Measurements from ENCODE around the gene CMIP. TPM values are rescaled to one million over a fixed set of nuclear protein-coding genes. Genes with fewer than 3 reads are reported as not detected.
A peak's percentile ranks its signal among the peaks of the same experiment; 100 is the strongest.

CMIP gene
- polyA plus RNA-seq, 3 donors: 0.85 to 61.9 (median 0.93) TPM

DNA sequence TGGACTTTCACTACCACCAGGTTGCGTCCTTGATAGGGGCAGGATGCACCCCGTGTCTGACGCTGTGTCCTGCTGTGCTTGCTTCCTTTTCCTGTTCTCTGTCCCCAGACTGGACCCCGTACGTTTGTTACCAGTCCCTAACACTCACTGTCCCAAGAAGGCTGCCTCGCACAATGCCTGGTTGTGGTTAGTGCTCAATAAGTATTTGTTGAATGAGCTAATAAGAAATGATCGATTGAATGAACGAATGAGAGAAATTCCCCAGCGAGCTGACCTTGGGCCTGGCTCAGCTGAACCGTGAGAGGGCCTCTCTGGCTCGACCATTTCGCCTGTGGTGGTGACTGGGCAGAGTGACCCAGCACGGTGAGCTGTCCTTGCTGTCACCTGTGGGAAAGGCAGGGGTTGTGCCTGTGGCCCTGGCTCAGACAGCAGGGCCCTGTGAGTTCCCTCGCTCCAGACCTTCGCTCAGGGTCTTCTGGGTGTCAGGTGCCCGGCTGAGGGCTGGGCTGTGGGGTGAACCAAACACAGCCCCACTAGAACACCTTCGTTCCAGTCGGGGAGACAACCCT, 20.9 kb downstream of the CMIP start:
- Histone ChIP-seq H3K79me2 (ENCODE audit: insufficient read depth, low read length) (peaks cover 98% of the 10 kb centered on the region), H2AFZ (ENCODE audit: insufficient read depth, low read depth, low read length, poor library complexity, severe bottlenecking) (no peak overlapping the region), H3K27me3 (ENCODE audit: control insufficient read depth in 2 of 2, insufficient read depth in 2 of 2, low read length in 2 of 2) (no peaks in the 10 kb centered on the region), H3K27ac (ENCODE audit: low read depth in 1 of 2, low read length in 2 of 2) (peak overlapping the region; percentile 47 to 74), H4K20me1 (ENCODE audit: insufficient read depth, low read length) (peaks cover 92% of the 10 kb centered on the region), H3K4me2 (replicated peaks; ENCODE audit: extremely low read depth, low read length, poor library complexity, severe bottlenecking) (peak overlapping the region; percentile 0), H3K4me1 (ENCODE audit: control insufficient read depth in 1 of 2, insufficient read depth in 2 of 2, low read length in 2 of 2) (peaks cover 81 to 97% of the 10 kb centered on the region in 2 donors), H3K9me3 (replicated peaks in 1 of 2; ENCODE audit: control insufficient read depth in 1 of 2, insufficient read depth in 1 of 2, low read length in 2 of 2) (no peaks in the 10 kb centered on the region), H3K36me3 (replicated peaks in 1 of 2; ENCODE audit: control insufficient read depth in 1 of 2, insufficient read depth in 2 of 2, low read length in 2 of 2) (peaks cover 10 to 25% of the 10 kb centered on the region in 2 donors), H3K4me3 (replicated peaks in 1 of 3; ENCODE audit: low read depth in 2 of 3, low read length in 3 of 3) (no peak overlapping the region), H3K9ac (ENCODE audit: insufficient read depth, low read length, poor library complexity, severe bottlenecking) (no peak overlapping the region)
- 83% methylated on average over 10 of the region's 18 CpGs for WGBS (ENCODE audit: insufficient coverage)
- peak overlapping the region in 6 of 7 donors; percentile 65 to 92 (median 88) for H3K27ac Mint-ChIP-seq
- peaks cover 46 to 52% of the 10 kb centered on the region in 2 donors for H3K36me3 Mint-ChIP-seq
- TF ChIP-seq, protein P1, sequence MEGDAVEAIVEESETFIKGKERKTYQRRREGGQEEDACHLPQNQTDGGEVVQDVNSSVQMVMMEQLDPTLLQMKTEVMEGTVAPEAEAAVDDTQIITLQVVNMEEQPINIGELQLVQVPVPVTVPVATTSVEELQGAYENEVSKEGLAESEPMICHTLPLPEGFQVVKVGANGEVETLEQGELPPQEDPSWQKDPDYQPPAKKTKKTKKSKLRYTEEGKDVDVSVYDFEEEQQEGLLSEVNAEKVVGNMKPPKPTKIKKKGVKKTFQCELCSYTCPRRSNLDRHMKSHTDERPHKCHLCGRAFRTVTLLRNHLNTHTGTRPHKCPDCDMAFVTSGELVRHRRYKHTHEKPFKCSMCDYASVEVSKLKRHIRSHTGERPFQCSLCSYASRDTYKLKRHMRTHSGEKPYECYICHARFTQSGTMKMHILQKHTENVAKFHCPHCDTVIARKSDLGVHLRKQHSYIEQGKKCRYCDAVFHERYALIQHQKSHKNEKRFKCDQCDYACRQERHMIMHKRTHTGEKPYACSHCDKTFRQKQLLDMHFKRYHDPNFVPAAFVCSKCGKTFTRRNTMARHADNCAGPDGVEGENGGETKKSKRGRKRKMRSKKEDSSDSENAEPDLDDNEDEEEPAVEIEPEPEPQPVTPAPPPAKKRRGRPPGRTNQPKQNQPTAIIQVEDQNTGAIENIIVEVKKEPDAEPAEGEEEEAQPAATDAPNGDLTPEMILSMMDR (IDR thresholded peaks at IDR 0.05): no peak
- H3K4me1 Mint-ChIP-seq: peaks cover 95% of the 10 kb centered on the region
- no peak for DNase-seq
- intact Hi-C loops (cut with micrococcal nuclease): loop anchor here in 1 of 2 donors (5.0 kb wide), 1 partner anchor 37 kb away; no protein-coding TSS in a partner anchor
- H3K9me3 Mint-ChIP-seq: no peaks in the 10 kb centered on the region
- H3K4me3 Mint-ChIP-seq: peak overlapping the region in 1 of 2 donors; percentile 37
- peaks cover 0 to 3% (median 0%) of the 10 kb centered on the region in 3 donors for H3K27me3 Mint-ChIP-seq (ENCODE audit: low read depth in 3 of 3)

DNA sequence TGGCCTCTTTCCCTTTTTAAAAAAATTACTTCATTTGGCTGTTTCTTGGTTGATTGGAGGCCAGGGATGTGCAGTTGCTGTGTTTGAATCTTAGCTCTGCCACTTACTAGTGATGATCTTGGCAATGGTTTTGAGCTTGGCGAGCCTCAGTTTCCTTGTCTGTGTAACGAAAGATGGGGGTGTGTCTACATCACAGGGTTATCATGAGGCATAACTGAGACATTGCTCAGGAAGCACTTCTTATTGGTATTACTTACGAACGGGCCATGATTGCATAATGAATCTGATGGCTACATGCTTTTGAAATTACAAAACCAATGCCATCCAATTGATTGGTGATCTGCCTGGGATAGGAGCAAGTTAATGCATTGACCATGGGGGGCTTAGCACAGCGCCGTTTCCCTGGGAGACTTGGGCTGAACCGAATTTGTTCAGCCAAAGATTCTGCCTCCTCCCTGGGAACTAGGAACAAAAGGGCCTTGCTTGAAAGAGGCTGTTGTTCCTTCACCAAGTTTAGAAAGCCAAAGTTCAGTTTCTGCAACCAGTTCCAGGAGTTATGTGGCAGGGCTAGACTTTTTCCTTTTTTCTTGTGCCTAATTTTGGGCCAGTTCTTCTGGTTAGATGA, 21.9 kb downstream of the CMIP start:
- intact Hi-C loops (cut with micrococcal nuclease): loop anchor here in 1 of 2 donors (5.0 kb wide), 1 partner anchor 36 kb away; no protein-coding TSS in a partner anchor
- Mint-ChIP-seq H3K27me3 (ENCODE audit: low read depth in 3 of 3) (peaks cover 0 to 3% (median 0%) of the 10 kb centered on the region in 3 donors), H3K27ac (peak overlapping the region; percentile 57 to 92 (median 87)), H3K4me1 (peaks cover 90% of the 10 kb centered on the region), H3K36me3 (peaks cover 41 to 47% of the 10 kb centered on the region in 2 donors), H3K9me3 (no peaks in the 10 kb centered on the region), H3K4me3 (no peak overlapping the region)
- H4K20me1 ChIP-seq (ENCODE audit: insufficient read depth, low read length): peaks cover 91% of the 10 kb centered on the region
- no peaks in the 10 kb centered on the region for H3K27me3 ChIP-seq (ENCODE audit: control insufficient read depth in 2 of 2, insufficient read depth in 2 of 2, low read length in 2 of 2)
- H3K79me2 ChIP-seq (ENCODE audit: insufficient read depth, low read length): peaks cover 98% of the 10 kb centered on the region
- H3K27ac ChIP-seq (ENCODE audit: low read depth in 1 of 2, low read length in 2 of 2): peak overlapping the region; percentile 47 to 74
- peak overlapping the region; percentile 15 for H3K4me2 ChIP-seq (replicated peaks; ENCODE audit: extremely low read depth, low read length, poor library complexity, severe bottlenecking)
- peak in 2 of 3 donors; percentile 47 to 65 for DNase-seq
- 51% methylated on average over 7 of the region's 7 CpGs for WGBS (ENCODE audit: insufficient coverage)
- no peak overlapping the region for H3K4me3 ChIP-seq (replicated peaks in 1 of 3; ENCODE audit: low read depth in 2 of 3, low read length in 3 of 3)
- H3K9me3 ChIP-seq (replicated peaks in 1 of 2; ENCODE audit: control insufficient read depth in 1 of 2, insufficient read depth in 1 of 2, low read length in 2 of 2): no peaks in the 10 kb centered on the region
- TF ChIP-seq, protein P1 (IDR thresholded peaks at IDR 0.05): no peak
- peaks cover 14 to 33% of the 10 kb centered on the region in 2 donors for H3K36me3 ChIP-seq (replicated peaks in 1 of 2; ENCODE audit: control insufficient read depth in 1 of 2, insufficient read depth in 2 of 2, low read length in 2 of 2)
- H2AFZ ChIP-seq (ENCODE audit: insufficient read depth, low read depth, low read length, poor library complexity, severe bottlenecking): no peak overlapping the region
- peaks cover 79 to 97% of the 10 kb centered on the region in 2 donors for H3K4me1 ChIP-seq (ENCODE audit: control insufficient read depth in 1 of 2, insufficient read depth in 2 of 2, low read length in 2 of 2)
- no peak overlapping the region for H3K9ac ChIP-seq (ENCODE audit: insufficient read depth, low read length, poor library complexity, severe bottlenecking)

All from CD14-positive monocyte (primary cell).